Trophoblast cell (in vitro differentiated cells and primary cell): Measurements from ENCODE around the gene SEMA6D.

ENCODE experiments used
- DNase-seq, 2 donors: peaks; one replicate each; pipeline ENCODE4 v3.0.0-alpha.2; 2016
- H2AFZ ChIP-seq: 2 replicates; pipeline ENCODE4 v1.6.1; 2013; ENCODE audit warnings: low read length, moderate library complexity, mild to moderate bottlenecking; ENCODE audit not compliant: insufficient read depth, poor library complexity
- H2AK5ac ChIP-seq: 2 replicates; pipeline ENCODE4 v1.6.1; 2013; ENCODE audit warnings: mild to moderate bottlenecking, low read length
- H2BK120ac ChIP-seq: 2 replicates; pipeline ENCODE4 v1.6.1; 2013; ENCODE audit warnings: low read length, mild to moderate bottlenecking, moderate library complexity; ENCODE audit not compliant: insufficient read depth, poor library complexity
- H2BK12ac ChIP-seq: 2 replicates; pipeline ENCODE4 v1.6.1; 2013; ENCODE audit warnings: mild to moderate bottlenecking, low read length, moderate library complexity
- H2BK5ac ChIP-seq: 2 replicates; pipeline ENCODE4 v1.6.1; 2013; ENCODE audit warnings: low read length, low read depth, moderate library complexity, mild to moderate bottlenecking; ENCODE audit not compliant: poor library complexity
- H3K14ac ChIP-seq: 2 replicates; pipeline ENCODE4 v1.6.1; 2013; ENCODE audit warnings: mild to moderate bottlenecking, low read length
- H3K18ac ChIP-seq: 2 replicates; pipeline ENCODE4 v1.6.1; 2013; ENCODE audit warnings: mild to moderate bottlenecking, low read length
- H3K23ac ChIP-seq: 2 replicates; pipeline ENCODE4 v1.6.1; 2013; ENCODE audit warnings: low read length
- H3K27ac ChIP-seq: 2 replicates; pipeline ENCODE4 v1.5.1; 2013; ENCODE audit warnings: low read depth, mild to moderate bottlenecking, inconsistent platforms, low read length, moderate library complexity
- H3K27me3 ChIP-seq: 2 replicates; pipeline ENCODE4 v1.6.1; 2013; ENCODE audit warnings: inconsistent platforms, mild to moderate bottlenecking, low read length, moderate library complexity; ENCODE audit not compliant: insufficient read depth
- H3K36me3 ChIP-seq, 2 experiments: 1 replicate in 1 of 2; 2 replicates in 1 of 2; pipeline ENCODE4 v1.6.1; 2013; ENCODE audit warnings: low read length in 2 of 2, mild to moderate bottlenecking in 2 of 2, moderate library complexity in 1 of 2; ENCODE audit not compliant: insufficient read depth in 2 of 2, control insufficient read depth in 1 of 2
- H3K4ac ChIP-seq: 2 replicates; pipeline ENCODE4 v1.6.1; 2013; ENCODE audit warnings: low read depth, mild to moderate bottlenecking, low read length, moderate library complexity
- H3K4me1 ChIP-seq, 2 experiments: 1 replicate in 1 of 2; 2 replicates in 1 of 2; pipeline ENCODE4 v1.6.1; 2013; ENCODE audit warnings: low read length in 2 of 2, mild to moderate bottlenecking in 2 of 2, moderate library complexity in 1 of 2; ENCODE audit not compliant: insufficient read depth in 2 of 2, control insufficient read depth in 1 of 2
- H3K4me2 ChIP-seq: 2 replicates; pipeline ENCODE4 v1.6.1; 2013; ENCODE audit warnings: inconsistent platforms, mild to moderate bottlenecking, low read length, moderate library complexity
- H3K4me3 ChIP-seq: 2 replicates; pipeline ENCODE4 v1.5.1; 2013; ENCODE audit warnings: mild to moderate bottlenecking, low read depth, low read length, inconsistent platforms
- H3K79me1 ChIP-seq: one replicate; pipeline ENCODE4 v1.6.1; 2013; ENCODE audit warnings: low read length
- H3K79me2 ChIP-seq: 2 replicates; pipeline ENCODE4 v1.6.1; 2013; ENCODE audit warnings: low read length, mild to moderate bottlenecking; ENCODE audit not compliant: control insufficient read depth, insufficient read depth, poor library complexity
- H3K9ac ChIP-seq: 2 replicates; pipeline ENCODE4 v1.6.1; 2013; ENCODE audit warnings: mild to moderate bottlenecking, low read length
- H3K9me3 ChIP-seq: 2 replicates; pipeline ENCODE4 v1.6.1; 2013; ENCODE audit warnings: low read depth, mild to moderate bottlenecking, control low read depth, inconsistent platforms, low read length; ENCODE audit not compliant: insufficient read depth
- H4K12ac ChIP-seq: 2 replicates; pipeline ENCODE4 v1.6.1; 2013; ENCODE audit warnings: low read depth, mild to moderate bottlenecking, low read length, moderate library complexity
- H4K8ac ChIP-seq: 2 replicates; pipeline ENCODE4 v1.6.1; 2013; ENCODE audit warnings: low read depth, mild to moderate bottlenecking, low read length, moderate library complexity
- H4K91ac ChIP-seq: one replicate; pipeline ENCODE4 v1.6.1; 2013; ENCODE audit warnings: low read depth, mild to moderate bottlenecking, low read length, moderate library complexity
- WGBS: extraction: QIAGEN DNeasy Blood & Tissue Kit; methylation state at CpG from one replicate; pipeline ENCODE4 v1.1.7; 2013; ENCODE audit warnings: missing lambda C conversion rate; ENCODE audit not compliant: insufficient read length, insufficient coverage; ENCODE audit errors: extremely low coverage; 5-methylcytosine and 5-hydroxymethylcytosine counted together

SEMA6D gene

GRCh38 chr15:47744496-47744895 lies 27.2 kb downstream of the SEMA6D start:
- Histone ChIP-seq H2BK120ac (no peak overlapping the region), H3K79me1 (no peaks in the 10 kb centered on the region), H3K14ac (no peak overlapping the region), H3K9me3 (peaks cover 1% of the 10 kb centered on the region), H3K9ac (no peak overlapping the region), H3K4me1 (peaks cover 0 to 2% of the 10 kb centered on the region in 2 experiments), H2AK5ac (no peak overlapping the region), H2BK12ac (no peak overlapping the region), H3K23ac (no peak overlapping the region), H3K79me2 (no peaks in the 10 kb centered on the region), H3K27me3 (no peaks in the 10 kb centered on the region), H2BK5ac (no peak overlapping the region), H4K12ac (no peak overlapping the region), H3K4ac (no peak overlapping the region), H3K4me3 (no peak overlapping the region), H3K4me2 (no peak overlapping the region), H3K36me3 (no peaks in the 10 kb centered on the region), H4K8ac (no peak overlapping the region), H3K27ac (no peak overlapping the region), H2AFZ (no peak overlapping the region), H4K91ac (no peak overlapping the region), H3K18ac (no peak overlapping the region)
- DNase-seq, result no peak
- no CpG with 5 or more reads among the region's 10 CpGs for WGBS

GRCh38 chr15:47744973-47745372 lies 27.7 kb downstream of the SEMA6D start:
- Histone ChIP-seq H3K23ac (no peak overlapping the region), H3K27me3 (no peaks in the 10 kb centered on the region), H4K8ac (no peak overlapping the region), H2AFZ (no peak overlapping the region), H2BK12ac (no peak overlapping the region), H3K9me3 (peaks cover 1% of the 10 kb centered on the region), H3K4me1 (peaks cover 0 to 4% of the 10 kb centered on the region in 2 experiments), H3K36me3 (no peaks in the 10 kb centered on the region), H4K91ac (no peak overlapping the region), H3K4ac (no peak overlapping the region), H3K9ac (no peak overlapping the region), H3K4me3 (no peak overlapping the region), H3K79me1 (no peaks in the 10 kb centered on the region), H3K14ac (no peak overlapping the region), H2AK5ac (no peak overlapping the region), H4K12ac (no peak overlapping the region), H3K79me2 (no peaks in the 10 kb centered on the region), H2BK5ac (no peak overlapping the region), H3K27ac (no peak overlapping the region), H3K18ac (no peak overlapping the region), H3K4me2 (no peak overlapping the region), H2BK120ac (no peak overlapping the region)
- DNase-seq, result no peak
- WGBS, result no CpG with 5 or more reads among the region's 2 CpGs

- WGBS, result no CpG with 5 or more reads among the region's 3 CpGs
- no peak overlapping the region for H4K8ac ChIP-seq
These were observed 29.2 kb downstream of the SEMA6D start for GRCh38 chr15:47746516-47746915.

GRCh38 chr15:47750030-47750739 lies 32.9 kb downstream of the SEMA6D start:
- Histone ChIP-seq H4K91ac (no peak overlapping the region), H3K4me3 (no peak overlapping the region), H4K8ac (no peak overlapping the region), H3K14ac (no peak overlapping the region), H3K4me1 (peaks cover 0 to 7% of the 10 kb centered on the region in 2 experiments), H3K18ac (no peak overlapping the region), H2BK120ac (no peak overlapping the region), H3K27ac (no peak overlapping the region), H2BK12ac (no peak overlapping the region), H3K4ac (no peak overlapping the region), H4K12ac (no peak overlapping the region), H2BK5ac (no peak overlapping the region), H2AFZ (no peak overlapping the region), H3K79me2 (no peaks in the 10 kb centered on the region), H3K23ac (no peak overlapping the region), H3K9me3 (peaks cover 1% of the 10 kb centered on the region), H2AK5ac (no peak overlapping the region), H3K4me2 (no peak overlapping the region), H3K79me1 (no peaks in the 10 kb centered on the region), H3K27me3 (no peaks in the 10 kb centered on the region), H3K36me3 (no peaks in the 10 kb centered on the region), H3K9ac (no peak overlapping the region)
- peak; percentile 33 to 68 for DNase-seq
- no CpG with 5 or more reads among the region's 2 CpGs for WGBS

More at GRCh38 chr15:47746516-47746915, 29.2 kb downstream of the SEMA6D start:
- H4K12ac ChIP-seq, result no peak overlapping the region
- H2BK12ac ChIP-seq, result no peak overlapping the region
- peaks cover 0 to 9% of the 10 kb centered on the region in 2 experiments for H3K4me1 ChIP-seq
- no peak overlapping the region for H3K4me3 ChIP-seq
- H3K27ac ChIP-seq, result no peak overlapping the region
- no peak overlapping the region for H3K4ac ChIP-seq
- H3K4me2 ChIP-seq, result no peak overlapping the region
- no peaks in the 10 kb centered on the region for H3K79me2 ChIP-seq
- H3K79me1 ChIP-seq, result no peaks in the 10 kb centered on the region
- no peak overlapping the region for H2BK120ac ChIP-seq
- H3K9me3 ChIP-seq, result peaks cover 1% of the 10 kb centered on the region
- no peak overlapping the region for H3K14ac ChIP-seq
- no peaks in the 10 kb centered on the region for H3K36me3 ChIP-seq
- no peak overlapping the region for H4K91ac ChIP-seq
- no peaks in the 10 kb centered on the region for H3K27me3 ChIP-seq
- no peak overlapping the region for H3K23ac ChIP-seq
- H3K18ac ChIP-seq, result no peak overlapping the region
- no peak overlapping the region for H3K9ac ChIP-seq
- H2BK5ac ChIP-seq, result no peak overlapping the region
- no peak for DNase-seq
- H2AFZ ChIP-seq, result no peak overlapping the region
- H2AK5ac ChIP-seq, result no peak overlapping the region
